NB4 (cell line): ENCODE measurements around the gene MINDY1.

ENCODE experiments used
- CTCF ChIP-seq: IDR thresholded peaks from one replicate; pipeline ENCODE4 v1.5.1; 2012; ENCODE audit warnings: low read depth, low read length
- MAX ChIP-seq: IDR thresholded peaks from 2 replicates; pipeline ENCODE4 v1.6.1; 2011; ENCODE audit warnings: low read depth, low read length
- MYC ChIP-seq: IDR thresholded peaks from 2 replicates; pipeline ENCODE4 v1.6.1; 2011; ENCODE audit warnings: low read depth, low read length
- POLR2A ChIP-seq: IDR thresholded peaks from 2 replicates; pipeline ENCODE4 v1.6.1; 2011; ENCODE audit warnings: mild to moderate bottlenecking; ENCODE audit not compliant: insufficient read length; ENCODE audit errors: extremely low read depth

- TF ChIP-seq CTCF (no peak), POLR2A (no peak), MAX (no peak), MYC (no peak)
Observed at GRCh38 chr1:151049458-151049857, 42.8 kb upstream of the MINDY1 start.
